Cardiac fibroblast (primary cell): ENCODE measurements around the gene BAIAP3.

Source experiments
- DNase-seq, 2 donors: peaks; one replicate each; pipeline versions ENCODE4 v3.0.0 to v3.0.0-alpha.2; 2010; ENCODE audit warnings: low read depth in 2 of 2
- H3K4me3 ChIP-seq, 2 donors: replicated peaks in 1 of 2; 1 replicate in 1 of 2; 2 replicates in 1 of 2; pipeline ENCODE4 v1.5.1; 2011; ENCODE audit warnings: low read depth in 2 of 2, low read length in 2 of 2, mild to moderate bottlenecking in 2 of 2, moderate library complexity in 1 of 2
- CTCF ChIP-seq: IDR thresholded peaks from one replicate; pipeline ENCODE4 v1.5.1; 2011; ENCODE audit warnings: low read depth, mild to moderate bottlenecking, low read length, inconsistent platforms

BAIAP3 gene

DNA sequence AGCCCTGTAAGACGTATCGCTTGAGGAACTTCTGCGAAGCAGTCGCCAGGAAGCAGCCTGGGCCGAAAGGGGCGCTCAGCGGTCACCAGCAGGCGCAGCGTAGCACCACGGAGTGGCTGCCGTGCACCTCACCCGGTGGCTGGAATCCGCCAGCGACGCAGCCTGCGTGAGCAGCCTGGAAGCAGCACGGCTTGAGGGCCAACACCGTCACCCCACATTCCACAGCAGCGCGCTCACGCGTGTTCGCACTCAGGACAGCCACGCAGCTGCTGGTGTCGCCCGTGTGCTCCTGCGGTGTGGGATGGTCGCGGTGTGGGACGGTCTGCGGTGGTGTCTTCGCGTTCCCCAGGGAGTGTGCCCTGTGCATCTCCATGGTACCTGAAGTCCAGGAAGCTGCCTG, 14.4 kb upstream of the BAIAP3 start:
- no peak for TF ChIP-seq CTCF
- no peak for DNase-seq
- H3K4me3 ChIP-seq = no peak overlapping the region

GRCh38 chr16:1320097-1320496, 13.3 kb upstream of the BAIAP3 start:
- TF ChIP-seq CTCF = no peak
- no peak overlapping the region for H3K4me3 ChIP-seq
- DNase-seq = no peak

DNA sequence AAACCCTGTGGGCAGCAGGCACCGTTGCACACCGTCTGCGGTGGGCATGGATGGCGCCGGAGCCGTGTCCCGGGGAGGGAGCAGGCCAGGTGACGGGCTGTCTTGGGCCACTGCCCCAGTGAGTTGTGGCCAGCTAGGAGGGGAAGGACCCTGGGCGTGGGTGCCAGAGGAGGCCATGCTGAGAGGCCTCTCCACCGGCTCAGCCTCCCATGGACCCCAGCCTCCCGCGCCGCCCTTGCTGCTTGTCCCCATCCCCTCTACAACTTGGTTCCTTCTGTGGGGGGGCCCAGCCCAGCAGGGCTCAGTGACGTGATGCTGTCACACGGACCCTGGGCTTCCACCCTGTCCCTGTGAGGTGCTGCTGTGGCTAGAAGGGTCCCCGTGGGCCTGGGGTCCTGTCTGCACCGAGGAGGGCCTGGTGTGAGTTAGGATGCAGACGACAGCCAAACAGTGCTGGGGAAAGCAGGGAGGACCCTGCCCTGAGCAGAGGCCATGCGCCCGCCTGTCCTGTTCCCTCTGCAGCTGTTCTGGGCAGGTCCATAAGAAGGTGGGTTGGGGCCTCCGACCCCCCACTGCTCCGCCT, 12.7 kb upstream of the BAIAP3 start:
- no peak overlapping the region for H3K4me3 ChIP-seq

GRCh38 chr16:1322407-1322806, 11.0 kb upstream of the BAIAP3 start:
- H3K4me3 ChIP-seq = no peak overlapping the region
- no peak for TF ChIP-seq CTCF
- no peak for DNase-seq

More for the DNA sequence above, 12.7 kb upstream of the BAIAP3 start:
- no peak for TF ChIP-seq CTCF
- no peak for DNase-seq

DNA sequence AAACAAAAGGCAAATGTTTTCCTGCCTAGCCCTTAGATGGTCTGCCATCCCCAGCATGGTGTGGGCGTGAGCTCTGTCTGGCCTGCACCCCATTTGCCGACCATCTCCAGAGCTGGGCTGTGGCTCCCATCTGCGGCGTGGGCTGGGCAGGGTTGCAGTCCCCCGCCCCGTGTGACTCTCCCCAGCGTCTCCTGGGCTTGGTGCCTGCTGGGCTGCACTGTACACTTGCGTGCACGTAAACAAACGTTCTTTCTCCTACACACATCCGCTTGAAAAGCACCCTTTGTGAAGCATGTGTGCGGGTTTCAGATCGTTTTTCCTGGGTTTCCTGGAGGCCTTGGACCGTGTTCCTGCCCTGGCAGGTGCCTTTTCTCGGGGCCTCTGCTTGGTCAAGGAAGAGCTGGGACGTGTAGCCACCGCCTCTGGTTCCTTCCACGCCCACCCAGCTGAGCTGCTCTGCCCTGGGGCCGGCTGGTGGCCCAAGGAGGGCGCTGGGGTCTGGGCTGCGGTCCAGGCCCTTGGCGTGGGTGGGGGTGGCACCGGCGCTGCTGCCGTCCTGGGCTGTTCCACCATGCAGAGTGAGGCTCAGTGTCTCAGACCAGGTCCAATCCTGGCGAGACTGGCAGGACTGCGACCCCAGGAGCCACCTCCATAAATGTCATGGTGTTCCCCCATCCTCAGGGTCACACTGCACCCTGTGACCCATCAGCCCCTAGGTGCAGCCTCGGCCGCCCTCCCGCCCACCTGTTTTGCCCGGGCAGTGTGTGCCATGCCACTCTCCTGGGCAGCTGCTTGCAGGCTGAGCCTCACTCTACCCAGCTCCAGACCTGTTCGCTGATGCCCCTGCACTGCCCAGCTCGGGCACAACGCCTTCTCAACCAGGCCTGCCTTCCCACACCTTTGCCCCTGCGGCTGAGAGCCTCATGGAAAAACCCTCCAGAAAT, 9.9 kb upstream of the BAIAP3 start:
- H3K4me3 ChIP-seq = no peak overlapping the region
- TF ChIP-seq CTCF = no peak

DNA sequence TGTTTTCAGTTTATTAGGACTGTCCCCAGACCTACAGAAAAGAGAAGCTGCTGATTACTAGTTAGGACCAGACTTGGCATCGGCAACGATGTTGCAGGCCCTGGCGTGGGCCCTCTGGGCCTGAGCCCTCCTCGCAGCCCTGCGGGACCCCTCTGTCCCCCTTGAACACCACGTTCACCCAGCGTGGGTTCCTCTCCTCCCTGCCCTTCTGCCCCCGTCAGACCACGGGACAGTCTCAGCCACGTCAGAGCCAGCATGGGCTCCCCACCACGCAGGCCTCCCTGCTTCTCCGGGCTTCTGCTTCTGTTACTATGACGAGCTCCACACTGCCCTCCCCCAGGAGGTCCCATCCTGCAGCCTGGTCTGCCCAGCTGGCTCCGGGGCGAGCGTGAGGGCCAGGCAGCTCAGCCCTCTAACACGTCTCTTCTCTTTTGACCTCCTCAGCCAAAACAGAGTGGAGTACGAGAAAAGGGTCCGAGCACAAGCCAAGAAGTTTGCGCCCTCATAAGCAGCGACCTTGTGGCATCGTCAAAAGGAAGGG, 9.1 kb upstream of the BAIAP3 start:
- no peak overlapping the region for H3K4me3 ChIP-seq
- no peak for TF ChIP-seq CTCF
- DNase-seq = no peak

More for the DNA sequence above, 9.9 kb upstream of the BAIAP3 start:
- no peak for DNase-seq
